H1 (cell line): ENCODE measurements around the gene DUOX1.

ENCODE experiments used
- CHD1 ChIP-seq: IDR thresholded peaks from 2 replicates; pipeline ENCODE4 v1.6.1; 2012; ENCODE audit warnings: low read depth, low read length, improper control_type of control experiment
- CTCF ChIP-seq, 3 experiments: IDR thresholded peaks; 1 replicate in 2 of 3; 2 replicates in 1 of 3; pipeline versions ENCODE4 v1.5.1 to v1.6.1; 2011; ENCODE audit warnings: low read length in 3 of 3, mild to moderate bottlenecking in 3 of 3, inconsistent platforms in 2 of 3, low read depth in 1 of 3, moderate library complexity in 1 of 3; ENCODE audit not compliant: insufficient read depth in 1 of 3; ENCODE audit errors: control extremely low read depth in 1 of 3
- MAFK ChIP-seq: IDR thresholded peaks from 2 replicates; pipeline ENCODE4 v1.6.1; 2012; ENCODE audit warnings: low read depth, mild to moderate bottlenecking, improper control_type of control experiment, low read length
- NANOG ChIP-seq: IDR thresholded peaks from 2 replicates; pipeline ENCODE4 v1.6.1; 2011; ENCODE audit warnings: low read length, low read depth, mild to moderate bottlenecking, inconsistent platforms; ENCODE audit not compliant: insufficient read depth, poor library complexity, severe bottlenecking
- POLR2A ChIP-seq, 2 experiments: IDR thresholded peaks; 1 replicate in 1 of 2; 2 replicates in 1 of 2; pipeline ENCODE4 v1.6.1; 2011; ENCODE audit warnings: low read depth in 2 of 2, low read length in 2 of 2, mild to moderate bottlenecking in 2 of 2; ENCODE audit errors: control extremely low read depth in 1 of 2
- POLR2AphosphoS5 ChIP-seq: IDR thresholded peaks from 2 replicates; pipeline ENCODE4 v1.6.1; 2011; ENCODE audit warnings: low read depth, low read length

GRCh38 chr15:45123397-45123796 lies 6.4 kb upstream of the DUOX1 start:
- TF ChIP-seq POLR2A (IDR thresholded peaks at IDR 0.05; ENCODE audit: control extremely low read depth in 1 of 2, low read depth in 2 of 2, low read length in 2 of 2): no peak
- TF ChIP-seq CTCF (IDR thresholded peaks at IDR 0.05; ENCODE audit: control extremely low read depth in 1 of 3, insufficient read depth in 1 of 3, low read depth in 1 of 3, low read length in 3 of 3): no peak
- TF ChIP-seq MAFK: no peak
- TF ChIP-seq NANOG: no peak
- TF ChIP-seq POLR2AphosphoS5: no peak
- no peak for TF ChIP-seq CHD1
